CD4-positive, alpha-beta T cell treated with Interferon alpha-2 for 1 hour (primary cell): ENCODE results near the gene PPM1F.

ENCODE experiments used
- DNase-seq, 2 donors: peaks; one replicate each; pipeline ENCODE4 v3.0.0-alpha.2; 2020 to 2022

The PPM1F gene

GRCh38 chr22:21975273-21975672 is 22.6 kb upstream of the PPM1F start:
- no peak for DNase-seq

GRCh38 chr22:21974058-21974649 is 21.5 kb upstream of the PPM1F start:
- no peak for DNase-seq

GRCh38 chr22:21972806-21973205 is 20.2 kb upstream of the PPM1F start:
- no peak for DNase-seq

GRCh38 chr22:21972293-21972779 is 19.7 kb upstream of the PPM1F start:
- DNase-seq: peak; percentile 36 to 52

GRCh38 chr22:21971858-21972275 is 19.2 kb upstream of the PPM1F start:
- no peak for DNase-seq

GRCh38 chr22:21970800-21971617 is 18.4 kb upstream of the PPM1F start:
- no peak for DNase-seq

GRCh38 chr22:21970037-21970799 is 17.6 kb upstream of the PPM1F start:
- DNase-seq: no peak

GRCh38 chr22:21968452-21969129 is 15.9 kb upstream of the PPM1F start:
- DNase-seq: no peak

- no peak for DNase-seq
Measured at GRCh38 chr22:21967693-21968271, 15.1 kb upstream of the PPM1F start.

GRCh38 chr22:21966643-21967516 is 14.2 kb upstream of the PPM1F start:
- DNase-seq: no peak

- no peak for DNase-seq
Measured at GRCh38 chr22:21965762-21966288, 13.2 kb upstream of the PPM1F start.

- DNase-seq: no peak
Measured at GRCh38 chr22:21964918-21965484, 12.4 kb upstream of the PPM1F start.

GRCh38 chr22:21964234-21964633 is 11.6 kb upstream of the PPM1F start:
- no peak for DNase-seq

- no peak for DNase-seq
Measured at GRCh38 chr22:21963790-21964211, 11.2 kb upstream of the PPM1F start.

- no peak for DNase-seq
Measured at GRCh38 chr22:21963286-21963685, 10.6 kb upstream of the PPM1F start.

- DNase-seq: no peak
Measured at GRCh38 chr22:21962655-21962949, 10.0 kb upstream of the PPM1F start.

- DNase-seq: no peak
Measured at GRCh38 chr22:21961886-21962654, 9.4 kb upstream of the PPM1F start.

GRCh38 chr22:21961127-21961867 is 8.6 kb upstream of the PPM1F start:
- no peak for DNase-seq
